CD4-positive, alpha-beta T cell (primary cell): ENCODE results near the gene PBOV1. TPM values are rescaled to one million over a fixed set of nuclear protein-coding genes. Genes with fewer than 3 reads are reported as not detected.

Experiments used
- ATAC-seq: fragments of 200-7000 bp; cut with Tn5 transposase; one replicate; pipeline ENCODE4 v1.10.0; 2022; ENCODE audit warnings: mild to moderate bottlenecking; ENCODE audit not compliant: poor library complexity
- CTCF ChIA-PET: fragments of 350-600 bp; sonication (Branson Sonifier 250); formaldehyde crosslinking; loops from one replicate; lab custom pipeline; 2021; ENCODE audit warnings: antibody characterized with exemption, inconsistent platforms; lab: Charles Lee
- POLR2A ChIA-PET: fragments of 350-600 bp; sonication (Branson Sonifier 250); formaldehyde crosslinking; loops from one replicate; lab custom pipeline; 2021; ENCODE audit warnings: antibody characterized with exemption, inconsistent platforms; lab: Charles Lee
- DNase-seq, 14 experiments: peaks; one replicate each; pipeline ENCODE4 v3.0.0-alpha.2; 2013 to 2020; ENCODE audit warnings: mixed read lengths in 2 of 14
- H3K27ac ChIP-seq, 2 donors: one replicate each; pipeline versions ENCODE4 v1.5.1 to v1.7.0; 2013; ENCODE audit warnings: low read length in 2 of 2, low read depth in 1 of 2, mild to moderate bottlenecking in 1 of 2
- H3K27me3 ChIP-seq, 2 experiments: 1 replicate in 1 of 2; 2 replicates in 1 of 2; pipeline versions ENCODE4 v1.6.1 to v1.7.0; 2013; ENCODE audit warnings: low read length in 2 of 2, control low read depth in 1 of 2, mild to moderate bottlenecking in 1 of 2, moderate library complexity in 1 of 2; ENCODE audit not compliant: insufficient read depth in 2 of 2, control insufficient read depth in 1 of 2
- H3K36me3 ChIP-seq: one replicate; pipeline ENCODE4 v1.6.1; 2013; ENCODE audit warnings: low read length, control low read depth; ENCODE audit not compliant: insufficient read depth
- H3K4me1 ChIP-seq: one replicate; pipeline ENCODE4 v1.6.1; 2013; ENCODE audit warnings: low read length, control low read depth; ENCODE audit not compliant: insufficient read depth
- H3K4me3 ChIP-seq: one replicate; pipeline ENCODE4 v1.5.1; 2013; ENCODE audit warnings: mild to moderate bottlenecking, low read length, moderate library complexity
- H3K9me3 ChIP-seq, 2 experiments: 1 replicate in 1 of 2; 2 replicates in 1 of 2; pipeline versions ENCODE4 v1.6.1 to v1.7.0; 2013; ENCODE audit warnings: low read length in 2 of 2, mild to moderate bottlenecking in 2 of 2, control low read depth in 1 of 2, moderate library complexity in 1 of 2; ENCODE audit not compliant: control insufficient read depth in 1 of 2, insufficient read depth in 1 of 2
- H3K27ac Mint-ChIP-seq: one replicate; pipeline ENCODE4 v1.8.0; 2020; ENCODE audit warnings: mixed read lengths
- H3K27me3 Mint-ChIP-seq: one replicate; pipeline ENCODE4 v1.8.0; 2021; ENCODE audit warnings: mixed read lengths
- H3K36me3 Mint-ChIP-seq: one replicate; pipeline ENCODE4 v1.8.0; 2021; ENCODE audit warnings: low read depth, mixed read lengths
- H3K4me1 Mint-ChIP-seq: one replicate; pipeline ENCODE4 v1.8.0; 2021; ENCODE audit warnings: low read depth, mixed read lengths
- H3K4me3 Mint-ChIP-seq: one replicate; pipeline ENCODE4 v1.8.0; 2020; ENCODE audit warnings: mild to moderate bottlenecking, mixed read lengths
- H3K9me3 Mint-ChIP-seq: one replicate; pipeline ENCODE4 v1.8.0; 2020; ENCODE audit warnings: mixed read lengths
- intact Hi-C, 2 experiments: fragments of 100-400 bp; cut with DNase I in 1 of 2; cut with micrococcal nuclease in 1 of 2; formaldehyde crosslinking; loops; one replicate each; pipeline versions ENCODE4 v1.15.1 to v1.9.0; 2023 to 2025; cut with DNase I, micrococcal nuclease
- total RNA-seq, 174 experiments: library from RNA in 2 of 174; stranded (reverse) in 2 of 174; gene quantifications; one replicate each; pipeline ENCODE4 v1.2.3 and lab custom pipeline; 2021 to 2026
- TF ChIP-seq, protein P1 (sequence below): fragments of 200-600 bp; IDR thresholded peaks from one replicate; pipeline ENCODE4 v1.8.0; 2022; ENCODE audit warnings: antibody characterized with exemption, mild to moderate bottlenecking

Gene PBOV1
- total RNA-seq, 2 experiments from 2014 or later = not detected

- Histone ChIP-seq H3K27ac (no peak overlapping the region), H3K9me3 (no peaks in the 10 kb centered on the region), H3K4me3 (no peak overlapping the region), H3K36me3 (no peaks in the 10 kb centered on the region), H3K27me3 (peaks cover 5 to 7% of the 10 kb centered on the region in 2 experiments), H3K4me1 (no peaks in the 10 kb centered on the region)
- ATAC-seq (no peak), DNase-seq (no peak)
- H3K27ac Mint-ChIP-seq = no peak overlapping the region
- ChIA-PET POLR2A (no interaction called here), CTCF (no interaction called here)
- H3K4me1 Mint-ChIP-seq = no peaks in the 10 kb centered on the region
- no peaks in the 10 kb centered on the region for H3K36me3 Mint-ChIP-seq
- peaks cover 28% of the 10 kb centered on the region for H3K27me3 Mint-ChIP-seq
- intact Hi-C loops = no loop called here
- no peak overlapping the region for H3K4me3 Mint-ChIP-seq
- TF ChIP-seq, protein P1, sequence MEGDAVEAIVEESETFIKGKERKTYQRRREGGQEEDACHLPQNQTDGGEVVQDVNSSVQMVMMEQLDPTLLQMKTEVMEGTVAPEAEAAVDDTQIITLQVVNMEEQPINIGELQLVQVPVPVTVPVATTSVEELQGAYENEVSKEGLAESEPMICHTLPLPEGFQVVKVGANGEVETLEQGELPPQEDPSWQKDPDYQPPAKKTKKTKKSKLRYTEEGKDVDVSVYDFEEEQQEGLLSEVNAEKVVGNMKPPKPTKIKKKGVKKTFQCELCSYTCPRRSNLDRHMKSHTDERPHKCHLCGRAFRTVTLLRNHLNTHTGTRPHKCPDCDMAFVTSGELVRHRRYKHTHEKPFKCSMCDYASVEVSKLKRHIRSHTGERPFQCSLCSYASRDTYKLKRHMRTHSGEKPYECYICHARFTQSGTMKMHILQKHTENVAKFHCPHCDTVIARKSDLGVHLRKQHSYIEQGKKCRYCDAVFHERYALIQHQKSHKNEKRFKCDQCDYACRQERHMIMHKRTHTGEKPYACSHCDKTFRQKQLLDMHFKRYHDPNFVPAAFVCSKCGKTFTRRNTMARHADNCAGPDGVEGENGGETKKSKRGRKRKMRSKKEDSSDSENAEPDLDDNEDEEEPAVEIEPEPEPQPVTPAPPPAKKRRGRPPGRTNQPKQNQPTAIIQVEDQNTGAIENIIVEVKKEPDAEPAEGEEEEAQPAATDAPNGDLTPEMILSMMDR = no peak
- no peaks in the 10 kb centered on the region for H3K9me3 Mint-ChIP-seq
These were observed 39.9 kb upstream of the PBOV1 start for GRCh38 chr6:138258197-138258596.

GRCh38 chr6:138257638-138258040 is 39.3 kb upstream of the PBOV1 start:
- Mint-ChIP-seq H3K4me1 (no peaks in the 10 kb centered on the region), H3K4me3 (no peak overlapping the region), H3K27me3 (peaks cover 28% of the 10 kb centered on the region), H3K27ac (no peak overlapping the region), H3K36me3 (no peaks in the 10 kb centered on the region), H3K9me3 (no peaks in the 10 kb centered on the region)
- POLR2A ChIA-PET = no interaction called here
- no peak overlapping the region for H3K4me3 ChIP-seq
- no peak overlapping the region for H3K27ac ChIP-seq
- peaks cover 5 to 7% of the 10 kb centered on the region in 2 experiments for H3K27me3 ChIP-seq
- H3K4me1 ChIP-seq = no peaks in the 10 kb centered on the region
- CTCF ChIA-PET = no interaction called here
- H3K36me3 ChIP-seq = no peaks in the 10 kb centered on the region
- H3K9me3 ChIP-seq = no peaks in the 10 kb centered on the region
- intact Hi-C loops = no loop called here
- TF ChIP-seq, protein P1 = no peak
- no peak for ATAC-seq
- DNase-seq = no peak

GRCh38 chr6:138255443-138255842 is 37.2 kb upstream of the PBOV1 start:
- Mint-ChIP-seq H3K9me3 (no peaks in the 10 kb centered on the region), H3K27ac (no peak overlapping the region), H3K27me3 (peaks cover 28% of the 10 kb centered on the region), H3K4me3 (no peak overlapping the region), H3K4me1 (no peaks in the 10 kb centered on the region), H3K36me3 (no peaks in the 10 kb centered on the region)
- no peaks in the 10 kb centered on the region for H3K9me3 ChIP-seq
- peaks cover under 1 to 7% of the 10 kb centered on the region in 2 experiments for H3K27me3 ChIP-seq
- intact Hi-C loops = no loop called here
- CTCF ChIA-PET = no interaction called here
- no peak overlapping the region for H3K4me3 ChIP-seq
- H3K36me3 ChIP-seq = no peaks in the 10 kb centered on the region
- no peak overlapping the region for H3K27ac ChIP-seq
- ATAC-seq (no peak), DNase-seq (no peak)
- POLR2A ChIA-PET = no interaction called here
- TF ChIP-seq, protein P1 = no peak
- H3K4me1 ChIP-seq = no peaks in the 10 kb centered on the region
